PFSK-1 (cell line): Measurements from ENCODE around the gene KIAA2012.

Source experiments
- FOXP2 ChIP-seq: optimal IDR thresholded peaks from 2 replicates; pipeline ENCODE3; 2011; ENCODE audit warnings: borderline replicate concordance, control low read depth, inconsistent platforms; ENCODE audit not compliant: insufficient read depth; ENCODE audit errors: extremely low read length, extremely low read depth
- POLR2AphosphoS5 ChIP-seq: IDR thresholded peaks from 2 replicates; pipeline ENCODE4 v1.6.1; 2012; ENCODE audit warnings: low read depth, mild to moderate bottlenecking, control low read depth, low read length, moderate library complexity
- SIN3A ChIP-seq: IDR thresholded peaks from 2 replicates; pipeline ENCODE4 v1.6.1; 2012; ENCODE audit warnings: mild to moderate bottlenecking, low read length, moderate library complexity, borderline replicate concordance; ENCODE audit not compliant: insufficient read depth
- TAF1 ChIP-seq: IDR thresholded peaks from 2 replicates; pipeline ENCODE4 v1.6.1; 2012; ENCODE audit warnings: low read length, control low read depth, borderline replicate concordance; ENCODE audit not compliant: insufficient read depth
- TF ChIP-seq, protein P1 (sequence below), 2 experiments: IDR thresholded peaks; 2 replicates each; pipeline versions ENCODE4 v1.6.1 to v1.8.0; 2011 to 2012; ENCODE audit warnings: low read depth in 2 of 2, low read length in 2 of 2, control low read depth in 1 of 2, inconsistent platforms in 1 of 2, mild to moderate bottlenecking in 1 of 2, moderate library complexity in 1 of 2; ENCODE audit not compliant: insufficient read depth in 1 of 2

Gene KIAA2012

DNA sequence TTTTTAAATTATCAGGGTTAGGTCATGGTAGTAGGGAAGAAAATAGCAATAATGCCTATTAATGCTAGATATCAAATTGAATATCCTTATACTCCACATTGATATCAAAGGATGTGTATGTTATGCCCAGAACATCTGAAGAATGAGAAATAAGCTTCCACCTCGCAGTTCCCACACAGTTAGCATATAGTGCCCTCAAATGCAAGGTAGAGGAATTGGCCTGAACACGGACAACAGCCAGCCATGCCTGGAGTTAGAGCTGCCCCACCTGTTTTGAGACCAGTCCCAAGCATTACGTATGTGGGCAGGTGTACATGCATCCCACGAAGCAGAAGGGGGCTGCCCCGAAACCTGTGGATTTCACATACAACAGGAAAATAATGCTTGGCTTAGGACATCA, 85.7 kb downstream of the KIAA2012 start:
- TF ChIP-seq POLR2AphosphoS5: no peak
- TF ChIP-seq, protein P1, sequence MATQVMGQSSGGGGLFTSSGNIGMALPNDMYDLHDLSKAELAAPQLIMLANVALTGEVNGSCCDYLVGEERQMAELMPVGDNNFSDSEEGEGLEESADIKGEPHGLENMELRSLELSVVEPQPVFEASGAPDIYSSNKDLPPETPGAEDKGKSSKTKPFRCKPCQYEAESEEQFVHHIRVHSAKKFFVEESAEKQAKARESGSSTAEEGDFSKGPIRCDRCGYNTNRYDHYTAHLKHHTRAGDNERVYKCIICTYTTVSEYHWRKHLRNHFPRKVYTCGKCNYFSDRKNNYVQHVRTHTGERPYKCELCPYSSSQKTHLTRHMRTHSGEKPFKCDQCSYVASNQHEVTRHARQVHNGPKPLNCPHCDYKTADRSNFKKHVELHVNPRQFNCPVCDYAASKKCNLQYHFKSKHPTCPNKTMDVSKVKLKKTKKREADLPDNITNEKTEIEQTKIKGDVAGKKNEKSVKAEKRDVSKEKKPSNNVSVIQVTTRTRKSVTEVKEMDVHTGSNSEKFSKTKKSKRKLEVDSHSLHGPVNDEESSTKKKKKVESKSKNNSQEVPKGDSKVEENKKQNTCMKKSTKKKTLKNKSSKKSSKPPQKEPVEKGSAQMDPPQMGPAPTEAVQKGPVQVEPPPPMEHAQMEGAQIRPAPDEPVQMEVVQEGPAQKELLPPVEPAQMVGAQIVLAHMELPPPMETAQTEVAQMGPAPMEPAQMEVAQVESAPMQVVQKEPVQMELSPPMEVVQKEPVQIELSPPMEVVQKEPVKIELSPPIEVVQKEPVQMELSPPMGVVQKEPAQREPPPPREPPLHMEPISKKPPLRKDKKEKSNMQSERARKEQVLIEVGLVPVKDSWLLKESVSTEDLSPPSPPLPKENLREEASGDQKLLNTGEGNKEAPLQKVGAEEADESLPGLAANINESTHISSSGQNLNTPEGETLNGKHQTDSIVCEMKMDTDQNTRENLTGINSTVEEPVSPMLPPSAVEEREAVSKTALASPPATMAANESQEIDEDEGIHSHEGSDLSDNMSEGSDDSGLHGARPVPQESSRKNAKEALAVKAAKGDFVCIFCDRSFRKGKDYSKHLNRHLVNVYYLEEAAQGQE (IDR thresholded peaks at IDR 0.05; ENCODE audit: insufficient read depth in 1 of 2, low read depth in 2 of 2, low read length in 2 of 2): no peak
- TF ChIP-seq SIN3A: no peak
- no peak for TF ChIP-seq FOXP2
- no peak for TF ChIP-seq TAF1

DNA sequence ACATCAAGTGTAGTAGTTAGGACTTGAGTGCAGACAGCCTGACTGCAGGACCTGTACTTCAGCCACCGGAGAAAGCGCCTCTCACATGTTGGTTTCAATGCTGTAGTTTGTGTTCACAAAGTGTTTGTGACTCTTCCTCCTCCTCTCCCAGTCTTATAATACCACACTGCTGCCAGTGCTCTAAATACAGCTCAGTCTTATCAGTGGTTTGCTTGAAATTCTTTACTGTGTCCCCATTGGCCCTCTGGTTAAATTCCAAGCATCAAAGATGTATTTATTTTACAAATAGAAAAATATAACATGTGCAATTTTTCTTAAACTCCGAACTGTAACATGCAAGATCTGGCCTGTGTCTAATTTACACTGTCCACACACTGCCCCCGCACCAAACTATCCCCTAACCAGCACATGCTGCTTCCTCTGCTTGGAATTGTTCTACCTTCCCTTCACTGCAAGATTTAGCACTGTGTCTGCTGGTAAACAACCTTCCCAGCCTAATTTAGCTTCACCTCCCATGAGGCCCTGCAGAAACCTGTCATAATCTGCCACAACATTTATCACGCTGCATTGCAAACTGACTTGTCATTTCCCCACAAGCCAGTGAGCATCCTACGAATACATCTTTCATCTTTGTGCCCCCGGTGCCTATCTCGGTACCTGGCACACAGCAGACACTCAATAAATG, 88.2 kb downstream of the KIAA2012 start:
- no peak for TF ChIP-seq TAF1
- no peak for TF ChIP-seq SIN3A
- no peak for TF ChIP-seq POLR2AphosphoS5
- TF ChIP-seq, protein P1 (IDR thresholded peaks at IDR 0.05; ENCODE audit: insufficient read depth in 1 of 2, low read depth in 2 of 2, low read length in 2 of 2): no peak
- no peak for TF ChIP-seq FOXP2

DNA sequence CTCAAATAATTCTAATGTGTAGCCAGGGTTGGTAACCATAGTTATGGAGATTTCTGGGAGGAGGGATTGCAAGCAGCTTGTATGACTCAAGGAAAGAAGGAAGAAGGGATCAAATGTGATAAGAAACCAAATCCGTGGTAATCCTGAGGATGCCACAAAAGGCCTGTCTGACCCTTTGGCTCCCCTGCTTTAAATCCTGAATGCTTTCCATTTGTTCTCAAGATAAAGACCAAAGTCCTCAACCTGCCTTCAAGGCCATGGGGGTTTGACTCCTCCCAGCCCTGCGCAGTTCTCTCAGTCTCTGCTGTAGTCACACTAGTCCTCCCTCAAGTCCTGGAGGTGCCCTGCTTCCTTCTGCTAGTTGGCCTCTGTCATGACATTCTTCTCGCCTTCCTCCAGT, 91.4 kb downstream of the KIAA2012 start:
- TF ChIP-seq SIN3A: no peak
- TF ChIP-seq FOXP2: no peak
- no peak for TF ChIP-seq TAF1
- TF ChIP-seq, protein P1 (IDR thresholded peaks at IDR 0.05; ENCODE audit: insufficient read depth in 1 of 2, low read depth in 2 of 2, low read length in 2 of 2): no peak
- TF ChIP-seq POLR2AphosphoS5: no peak

DNA sequence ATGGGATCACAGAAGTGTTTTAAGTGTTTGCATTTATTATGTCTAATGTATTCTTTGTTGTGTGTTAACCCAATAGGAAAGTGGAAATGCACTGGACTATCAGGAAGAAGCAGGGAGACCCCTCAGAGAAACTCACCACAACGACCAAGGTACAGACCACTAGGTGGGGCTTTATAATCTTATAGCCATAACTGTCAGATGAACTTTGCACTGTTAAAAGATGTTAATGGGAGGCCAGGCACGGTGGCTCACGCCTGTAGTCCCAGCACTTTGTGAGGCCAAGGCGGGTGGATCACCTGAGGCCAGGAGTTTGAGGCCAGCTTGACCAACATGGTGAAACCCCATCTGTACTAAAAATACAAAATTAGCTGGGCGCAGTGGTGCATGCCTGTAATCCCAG, 92.2 kb downstream of the KIAA2012 start:
- TF ChIP-seq TAF1 (no peak), FOXP2 (no peak), POLR2AphosphoS5 (no peak), SIN3A (no peak)
- TF ChIP-seq, protein P1 (IDR thresholded peaks at IDR 0.05; ENCODE audit: insufficient read depth in 1 of 2, low read depth in 2 of 2, low read length in 2 of 2): no peak

DNA sequence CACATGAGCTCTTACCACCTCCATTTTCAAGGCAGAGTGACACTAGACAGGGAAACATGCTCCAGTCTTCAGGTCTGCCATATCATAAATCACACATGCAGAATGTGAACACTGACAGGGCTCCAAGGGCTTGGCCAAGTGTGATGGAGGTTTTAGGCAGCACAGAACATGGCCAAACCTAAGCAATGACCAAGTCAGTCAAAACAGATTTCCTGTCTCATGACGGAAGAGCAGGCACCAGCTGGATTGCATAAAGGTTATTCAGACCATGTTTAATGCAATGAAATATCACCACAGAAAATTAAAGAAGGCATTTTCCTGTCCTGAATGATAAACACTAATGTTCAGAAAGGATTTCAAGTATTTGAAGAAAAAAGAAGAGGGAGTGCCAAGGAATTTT, 92.9 kb downstream of the KIAA2012 start:
- TF ChIP-seq FOXP2: no peak
- TF ChIP-seq TAF1: no peak
- no peak for TF ChIP-seq SIN3A
- TF ChIP-seq, protein P1 (IDR thresholded peaks at IDR 0.05; ENCODE audit: insufficient read depth in 1 of 2, low read depth in 2 of 2, low read length in 2 of 2): no peak
- no peak for TF ChIP-seq POLR2AphosphoS5
